SH-SY5Y (cell line): ENCODE results near the gene ENTPD2.

Experiments used
- GATA2 ChIP-seq: IDR thresholded peaks from 2 replicates; pipeline ENCODE4 v1.6.1; 2011; ENCODE audit warnings: mild to moderate bottlenecking, low read depth, low read length
- GATA3 ChIP-seq: IDR thresholded peaks from 2 replicates; pipeline ENCODE4 v1.6.1; 2011; ENCODE audit warnings: low read depth, mild to moderate bottlenecking, low read length, moderate library complexity

GRCh38 chr9:137044037-137044436 lies 9.8 kb downstream of the ENTPD2 start:
- TF ChIP-seq GATA3 (no peak), GATA2 (no peak)
